Measurements from ENCODE around the gene HBQ1.
"Not testable (repeated sequence)": the region's sequence is repeated elsewhere in the genome, so short reads cannot be mapped to it uniquely, and the experiment has no call there.

The HBQ1 gene

DNA sequence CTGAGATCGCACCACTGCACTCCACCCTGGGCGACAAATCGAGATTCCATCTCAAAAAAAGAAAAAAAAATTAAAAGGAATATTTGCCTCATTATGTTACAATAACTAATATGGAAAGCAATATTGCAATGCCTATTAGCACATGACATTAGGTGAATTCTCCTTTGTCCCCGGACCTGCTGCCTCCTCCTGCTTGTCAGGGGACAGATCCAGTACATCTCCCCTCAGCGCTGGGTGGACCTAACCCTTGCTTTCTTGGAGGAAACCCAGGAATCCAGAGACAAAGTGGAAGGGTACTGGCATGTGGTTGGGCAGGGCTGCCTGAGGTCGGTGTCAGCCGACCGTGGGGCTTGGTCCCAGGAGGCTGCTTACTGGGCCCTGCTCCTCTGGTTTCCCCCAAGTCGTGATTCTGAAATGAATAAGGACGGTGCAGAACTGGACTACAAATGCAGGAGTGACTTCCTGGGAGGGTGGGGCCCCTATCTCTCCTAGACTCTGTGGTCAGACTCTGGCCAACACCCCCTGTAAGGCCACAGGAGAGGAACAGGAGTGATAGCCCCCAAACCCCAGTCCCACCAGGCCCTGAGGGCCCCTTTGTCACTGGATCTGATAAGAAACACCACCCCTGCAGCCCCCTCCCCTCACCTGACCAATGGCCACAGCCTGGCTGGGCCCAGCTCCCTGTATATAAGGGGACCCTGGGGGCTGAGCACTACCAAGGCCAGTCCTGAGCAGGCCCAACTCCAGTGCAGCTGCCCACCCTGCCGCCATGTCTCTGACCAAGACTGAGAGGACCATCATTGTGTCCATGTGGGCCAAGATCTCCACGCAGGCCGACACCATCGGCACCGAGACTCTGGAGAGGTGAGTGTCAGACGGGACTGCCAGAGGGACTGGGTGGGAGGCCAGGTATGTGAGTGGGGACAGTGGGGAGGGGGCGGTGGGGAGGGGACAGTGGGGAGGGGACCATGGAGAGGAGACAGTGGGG lies 27.8 kb upstream of the HBQ1 start, which contains the start of gene HBZ:
HBZ (plus strand) TSS at position 504 of the 988 bp plus-strand sequence; CDS start at position 770, 266 bp downstream.
- no peak within 1 kb of the TSS for H3K4me3 ChIP-seq (ENCODE audit: low read length)
- TF ChIP-seq, protein P1, sequence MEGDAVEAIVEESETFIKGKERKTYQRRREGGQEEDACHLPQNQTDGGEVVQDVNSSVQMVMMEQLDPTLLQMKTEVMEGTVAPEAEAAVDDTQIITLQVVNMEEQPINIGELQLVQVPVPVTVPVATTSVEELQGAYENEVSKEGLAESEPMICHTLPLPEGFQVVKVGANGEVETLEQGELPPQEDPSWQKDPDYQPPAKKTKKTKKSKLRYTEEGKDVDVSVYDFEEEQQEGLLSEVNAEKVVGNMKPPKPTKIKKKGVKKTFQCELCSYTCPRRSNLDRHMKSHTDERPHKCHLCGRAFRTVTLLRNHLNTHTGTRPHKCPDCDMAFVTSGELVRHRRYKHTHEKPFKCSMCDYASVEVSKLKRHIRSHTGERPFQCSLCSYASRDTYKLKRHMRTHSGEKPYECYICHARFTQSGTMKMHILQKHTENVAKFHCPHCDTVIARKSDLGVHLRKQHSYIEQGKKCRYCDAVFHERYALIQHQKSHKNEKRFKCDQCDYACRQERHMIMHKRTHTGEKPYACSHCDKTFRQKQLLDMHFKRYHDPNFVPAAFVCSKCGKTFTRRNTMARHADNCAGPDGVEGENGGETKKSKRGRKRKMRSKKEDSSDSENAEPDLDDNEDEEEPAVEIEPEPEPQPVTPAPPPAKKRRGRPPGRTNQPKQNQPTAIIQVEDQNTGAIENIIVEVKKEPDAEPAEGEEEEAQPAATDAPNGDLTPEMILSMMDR (conservative IDR thresholded peaks at IDR 0.05; ENCODE audit: low read length): no peak
- DNase-seq (ENCODE audit: low read depth): no peak

DNA sequence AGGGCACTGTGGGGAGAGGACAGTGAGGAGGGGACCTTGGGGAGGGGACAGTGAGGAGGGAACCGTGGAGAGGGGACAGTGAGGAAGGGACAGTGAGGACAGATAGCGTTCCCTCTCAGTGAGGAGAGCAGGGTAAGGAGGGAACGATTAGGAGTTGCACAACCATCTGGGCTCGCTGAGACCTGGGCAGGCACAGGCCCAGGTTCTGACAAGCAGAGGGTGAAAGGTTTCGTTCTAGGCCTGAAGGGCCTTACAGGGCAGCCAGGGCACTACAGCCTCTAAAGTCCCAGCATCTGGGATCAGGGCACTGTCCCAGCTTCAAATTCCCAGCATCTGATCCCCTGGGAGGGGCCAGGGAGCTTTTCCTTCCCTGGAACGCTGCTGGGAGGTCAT lies 27.1 kb upstream of the HBQ1 start:
- H3K4me3 ChIP-seq (ENCODE audit: low read length); DNase-seq (ENCODE audit: low read depth): not testable (repeated sequence)

DNA sequence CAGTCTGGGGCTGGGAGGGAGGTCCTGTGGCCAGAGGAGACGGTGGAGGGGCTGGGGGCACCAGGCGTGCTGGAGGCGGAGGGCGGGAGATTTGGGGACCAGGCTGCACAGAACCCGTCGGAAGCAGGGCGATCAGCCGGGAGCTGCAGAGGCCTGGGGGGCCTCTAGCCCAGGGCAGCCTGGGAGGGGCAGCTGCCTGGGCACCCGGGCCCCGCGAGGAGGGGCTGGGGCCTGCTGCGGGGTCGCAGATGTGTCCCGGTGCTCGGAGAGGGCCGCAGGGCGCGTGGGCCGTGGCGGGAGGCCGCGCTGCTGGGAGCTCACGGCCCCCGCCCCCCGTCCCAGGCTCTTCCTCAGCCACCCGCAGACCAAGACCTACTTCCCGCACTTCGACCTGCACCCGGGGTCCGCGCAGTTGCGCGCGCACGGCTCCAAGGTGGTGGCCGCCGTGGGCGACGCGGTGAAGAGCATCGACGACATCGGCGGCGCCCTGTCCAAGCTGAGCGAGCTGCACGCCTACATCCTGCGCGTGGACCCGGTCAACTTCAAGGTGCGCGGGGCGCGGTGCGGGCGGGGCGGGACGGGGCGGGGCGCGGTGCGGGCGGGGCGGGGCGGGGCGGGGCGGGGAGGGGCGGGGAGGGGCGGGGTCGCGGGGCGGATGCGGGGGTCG lies 26.6 kb upstream of the HBQ1 start:
- H3K4me3 ChIP-seq (ENCODE audit: low read length); DNase-seq (ENCODE audit: low read depth): not testable (repeated sequence)

DNA sequence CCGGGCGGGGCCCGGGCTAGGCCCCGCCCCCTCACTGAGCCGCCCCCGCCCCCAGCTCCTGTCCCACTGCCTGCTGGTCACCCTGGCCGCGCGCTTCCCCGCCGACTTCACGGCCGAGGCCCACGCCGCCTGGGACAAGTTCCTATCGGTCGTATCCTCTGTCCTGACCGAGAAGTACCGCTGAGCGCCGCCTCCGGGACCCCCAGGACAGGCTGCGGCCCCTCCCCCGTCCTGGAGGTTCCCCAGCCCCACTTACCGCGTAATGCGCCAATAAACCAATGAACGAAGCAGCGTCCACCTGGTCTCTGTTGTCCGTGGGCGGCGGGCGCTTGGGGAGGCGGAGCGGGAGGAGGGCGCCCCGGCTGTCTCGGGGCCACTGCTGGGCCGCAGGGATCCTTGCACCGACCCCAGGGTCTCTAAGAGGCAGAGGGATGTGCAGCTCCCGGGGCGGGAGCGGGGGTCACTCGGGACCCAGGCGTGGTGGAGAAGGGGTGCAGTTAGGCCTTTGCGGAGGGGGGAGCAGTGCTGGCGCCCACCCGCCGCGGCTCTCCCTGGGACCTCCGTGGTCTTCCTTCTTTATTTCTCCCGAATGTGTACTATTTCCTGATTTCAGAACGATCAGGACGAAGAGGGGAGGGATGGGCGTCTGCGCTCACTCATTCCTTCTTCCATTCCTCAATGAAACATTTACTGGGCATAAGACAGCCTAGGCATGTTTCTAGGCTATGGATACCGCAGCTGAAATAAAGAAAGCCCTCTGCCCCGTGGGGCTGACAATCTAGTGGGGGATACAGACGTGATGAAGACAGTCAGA lies 25.8 kb upstream of the HBQ1 start:
- DNase-seq (ENCODE audit: low read depth): no peak
- TF ChIP-seq, protein P1 (conservative IDR thresholded peaks at IDR 0.05; ENCODE audit: low read length): no peak
- H3K4me3 ChIP-seq (ENCODE audit: low read length): peak overlapping the region; percentile 46

DNA sequence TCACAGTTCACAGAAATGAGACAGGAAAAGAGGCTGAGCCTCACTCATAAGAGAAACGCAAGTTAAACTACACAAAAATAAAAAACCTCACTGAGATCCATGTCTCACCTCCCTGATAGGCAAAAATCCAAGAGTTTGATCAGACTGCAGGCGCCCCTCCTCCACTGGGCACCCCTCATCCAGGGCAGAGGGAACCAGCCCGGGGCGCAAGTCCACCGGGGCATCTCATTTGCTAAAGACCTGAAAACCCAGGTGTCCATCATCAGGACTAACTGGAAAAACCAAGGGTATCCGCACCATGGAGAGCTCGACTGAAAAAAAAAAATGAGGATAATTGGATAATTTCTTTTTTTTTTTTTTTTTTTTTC lies 25.2 kb upstream of the HBQ1 start:
- DNase-seq (ENCODE audit: low read depth): no peak
- TF ChIP-seq, protein P1 (conservative IDR thresholded peaks at IDR 0.05; ENCODE audit: low read length): no peak
- H3K4me3 ChIP-seq (ENCODE audit: low read length): no peak overlapping the region; the same call in 1 of the 2 replicates

DNA sequence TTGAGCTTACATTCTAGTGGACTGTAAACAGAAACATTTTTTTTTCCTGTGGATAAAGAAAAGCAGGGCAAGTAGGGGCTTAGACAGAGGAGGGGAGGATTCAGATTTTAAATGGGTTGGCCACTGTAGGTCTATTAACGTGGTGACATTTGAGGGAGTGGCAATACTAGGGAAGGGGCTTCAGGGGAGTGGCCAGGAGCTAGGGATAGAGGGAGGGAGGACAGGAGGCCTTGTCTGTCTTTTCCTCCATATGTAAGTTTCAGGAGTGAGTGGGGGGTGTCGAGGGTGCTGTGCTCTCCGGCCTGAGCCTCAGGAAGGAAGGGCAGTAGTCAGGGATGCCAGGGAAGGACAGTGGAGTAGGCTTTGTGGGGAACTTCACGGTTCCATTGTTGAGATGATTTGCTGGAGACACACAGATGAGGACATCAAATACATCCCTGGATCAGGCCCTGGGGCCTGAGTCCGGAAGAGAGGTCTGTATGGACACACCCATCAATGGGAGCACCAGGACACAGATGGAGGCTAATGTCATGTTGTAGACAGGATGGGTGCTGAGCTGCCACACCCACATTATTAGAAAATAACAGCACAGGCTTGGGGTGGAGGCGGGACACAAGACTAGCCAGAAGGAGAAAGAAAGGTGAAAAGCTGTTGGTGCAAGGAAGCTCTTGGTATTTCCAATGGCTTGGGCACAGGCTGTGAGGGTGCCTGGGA lies 21.0 kb upstream of the HBQ1 start:
- no peak overlapping the region for H3K4me3 ChIP-seq (ENCODE audit: low read length)
- no peak for DNase-seq (ENCODE audit: low read depth)
- TF ChIP-seq, protein P1 (conservative IDR thresholded peaks at IDR 0.05; ENCODE audit: low read length): no peak

DNA sequence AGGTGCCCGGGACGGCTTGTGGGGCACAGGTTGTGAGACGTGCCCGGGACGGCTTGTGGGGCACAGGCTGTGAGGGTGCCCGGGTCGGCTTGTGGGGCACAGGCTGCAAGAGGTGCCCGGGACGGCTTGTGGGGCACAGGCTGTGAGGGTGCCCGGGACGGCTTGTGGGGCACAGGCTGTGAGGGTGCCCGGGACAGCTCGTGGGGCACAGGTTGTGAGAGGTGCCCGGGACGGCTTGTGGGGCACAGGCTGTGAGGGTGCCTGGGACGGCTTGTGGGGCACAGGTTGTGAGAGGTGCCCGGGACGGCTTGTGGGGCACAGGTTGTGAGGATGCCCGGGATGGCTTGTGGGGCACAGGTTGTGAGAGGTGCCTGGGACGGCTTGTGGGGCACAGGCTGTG lies 20.0 kb upstream of the HBQ1 start:
- H3K4me3 ChIP-seq (ENCODE audit: low read length); DNase-seq (ENCODE audit: low read depth): not testable (repeated sequence)

DNA sequence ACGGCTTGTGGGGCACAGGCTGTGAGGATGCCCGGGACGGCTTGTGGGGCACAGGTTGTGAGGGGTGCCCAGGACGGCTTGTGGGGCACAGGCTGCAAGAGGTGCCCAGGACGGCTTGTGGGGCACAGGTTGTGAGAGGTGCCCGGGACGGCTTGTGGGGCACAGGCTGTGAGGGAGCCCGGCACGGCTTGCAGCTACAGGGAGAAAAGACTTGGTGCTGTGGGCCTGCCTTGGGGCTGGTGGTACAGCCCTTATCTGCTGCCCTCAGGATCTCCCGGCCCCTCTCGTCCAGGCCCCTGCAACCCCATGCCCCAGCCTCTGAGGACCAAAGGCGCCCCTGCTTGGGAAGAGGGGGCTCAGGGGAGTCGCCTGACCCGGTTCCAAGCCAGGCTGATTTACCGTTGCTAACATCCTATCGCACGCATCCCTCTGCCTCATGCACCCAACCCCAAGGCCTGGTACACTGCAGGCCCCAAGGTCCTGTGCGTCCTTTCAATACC lies 19.5 kb upstream of the HBQ1 start:
- DNase-seq (ENCODE audit: low read depth): no peak
- TF ChIP-seq, protein P1 (conservative IDR thresholded peaks at IDR 0.05; ENCODE audit: low read length): no peak
- no peak overlapping the region for H3K4me3 ChIP-seq (ENCODE audit: low read length)
